ENCODE measurements around the gene ATXN3L. TPM values are rescaled to one million over a fixed set of nuclear protein-coding genes. Genes with fewer than 3 reads are reported as not detected.

The ATXN3L gene
- total and polyA plus RNA-seq, 2 of the 8 experiments (the other 6 are each of a cell fraction or from before 2014, with no cell fraction given): not detected

GRCh38 chrX:13364230-13364857 lies 44.5 kb upstream of the ATXN3L start (continued):
- TF ChIP-seq CTBP2 (IDR thresholded peaks at IDR 0.05; ENCODE audit: borderline replicate concordance, insufficient read depth, insufficient read length, low read length) (no peak), USF2 (IDR thresholded peaks at IDR 0.05; ENCODE audit: low read length) (no peak), RBBP5 (IDR thresholded peaks at IDR 0.05; ENCODE audit: borderline replicate concordance, low read depth, low read length) (no peak), CREB1 (IDR thresholded peaks at IDR 0.05) (no peak), RAD21 (IDR thresholded peaks at IDR 0.05 in 1 of 2, conservative IDR thresholded peaks at IDR 0.05 in 1 of 2; ENCODE audit: low read depth in 2 of 2, low read length in 2 of 2) (no peak), POLR2AphosphoS5 (IDR thresholded peaks at IDR 0.05; ENCODE audit: low read depth, low read length) (no peak), RNF2 (IDR thresholded peaks at IDR 0.05; ENCODE audit: borderline replicate concordance, low read depth, low read length, missing control alignments, poor library complexity, severe bottlenecking) (no peak), SP1 (IDR thresholded peaks at IDR 0.05; ENCODE audit: low read depth, low read length) (no peak), PHF8 (conservative IDR thresholded peaks at IDR 0.05; ENCODE audit: low read depth, low read length) (no peak), EZH2 (IDR thresholded peaks at IDR 0.05; ENCODE audit: low read depth, low read length, severe bottlenecking) (no peak), TCF12 (IDR thresholded peaks at IDR 0.05; ENCODE audit: low read depth, low read length) (no peak)
